ENCODE data around the gene NDRG4.

The NDRG4 gene

DNA sequence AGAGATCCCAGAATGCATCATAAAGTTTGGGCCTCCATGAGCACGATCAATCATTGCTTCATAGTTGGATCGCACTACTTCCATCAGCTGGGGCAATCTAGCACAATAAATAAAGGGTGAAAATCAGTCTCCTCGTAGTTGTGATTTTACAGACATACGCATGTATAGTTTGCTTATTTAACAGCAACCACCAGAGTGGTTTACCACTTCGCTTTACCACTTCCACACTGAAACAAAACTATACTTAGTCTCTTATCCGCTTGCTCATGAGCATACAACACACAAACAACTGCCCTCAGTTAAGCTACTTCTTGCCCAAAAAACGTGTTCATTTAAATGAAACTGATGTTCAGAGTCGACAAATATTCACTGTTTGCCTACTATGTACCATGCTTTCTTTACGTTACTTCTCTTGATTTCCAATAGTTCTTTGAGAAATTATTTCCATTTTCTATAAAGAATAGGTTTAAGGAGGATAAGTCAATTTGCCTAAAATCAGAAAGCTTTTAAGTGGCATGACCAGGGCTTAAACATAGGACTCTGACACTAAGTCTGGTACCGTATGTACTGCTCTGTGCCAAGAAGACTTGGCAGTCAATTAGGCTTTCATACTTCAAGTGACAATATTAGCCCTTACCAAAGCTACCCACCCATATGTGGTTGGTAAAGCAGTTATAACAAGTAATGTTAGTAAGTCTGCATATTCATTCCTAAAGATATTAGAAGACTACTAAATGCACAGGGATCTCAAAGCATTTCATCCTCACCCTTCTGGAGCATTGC is 37.4 kb downstream of the NDRG4 start:
- Histone ChIP-seq H2AFZ (ENCODE audit: low read length) (no peak overlapping the region), H3K4me2 (ENCODE audit: low read depth, low read length, poor library complexity, severe bottlenecking) (no peak overlapping the region), H3F3A (ENCODE audit: low read depth) (no peaks in the 10 kb centered on the region), H3K9me3 (ENCODE audit: insufficient read depth, low read depth, low read length) (no peaks in the 10 kb centered on the region), H3K36me3 (ENCODE audit: insufficient read depth, low read length) (peaks cover 98% of the 10 kb centered on the region), H4K20me1 (ENCODE audit: insufficient read depth, low read length, poor library complexity, severe bottlenecking) (no peaks in the 10 kb centered on the region), H3K9ac (ENCODE audit: low read depth, low read length, poor library complexity, severe bottlenecking) (no peak overlapping the region), H3K9me2 (replicated peaks; ENCODE audit: low read depth, low read length) (no peaks in the 10 kb centered on the region), H3K4me1 (ENCODE audit: insufficient read depth, low read length, poor library complexity, severe bottlenecking) (no peaks in the 10 kb centered on the region), H3K27me3 (ENCODE audit: insufficient read depth, low read length, poor library complexity, severe bottlenecking) (no peaks in the 10 kb centered on the region), H3K4me3 (ENCODE audit: low read length, poor library complexity, severe bottlenecking) (no peak overlapping the region), H3K79me2 (ENCODE audit: insufficient read depth, low read length) (no peaks in the 10 kb centered on the region)
- TF ChIP-seq EZH2phosphoT487 (IDR thresholded peaks at IDR 0.05; ENCODE audit: borderline replicate concordance) = no peak
- TF ChIP-seq, protein P1, sequence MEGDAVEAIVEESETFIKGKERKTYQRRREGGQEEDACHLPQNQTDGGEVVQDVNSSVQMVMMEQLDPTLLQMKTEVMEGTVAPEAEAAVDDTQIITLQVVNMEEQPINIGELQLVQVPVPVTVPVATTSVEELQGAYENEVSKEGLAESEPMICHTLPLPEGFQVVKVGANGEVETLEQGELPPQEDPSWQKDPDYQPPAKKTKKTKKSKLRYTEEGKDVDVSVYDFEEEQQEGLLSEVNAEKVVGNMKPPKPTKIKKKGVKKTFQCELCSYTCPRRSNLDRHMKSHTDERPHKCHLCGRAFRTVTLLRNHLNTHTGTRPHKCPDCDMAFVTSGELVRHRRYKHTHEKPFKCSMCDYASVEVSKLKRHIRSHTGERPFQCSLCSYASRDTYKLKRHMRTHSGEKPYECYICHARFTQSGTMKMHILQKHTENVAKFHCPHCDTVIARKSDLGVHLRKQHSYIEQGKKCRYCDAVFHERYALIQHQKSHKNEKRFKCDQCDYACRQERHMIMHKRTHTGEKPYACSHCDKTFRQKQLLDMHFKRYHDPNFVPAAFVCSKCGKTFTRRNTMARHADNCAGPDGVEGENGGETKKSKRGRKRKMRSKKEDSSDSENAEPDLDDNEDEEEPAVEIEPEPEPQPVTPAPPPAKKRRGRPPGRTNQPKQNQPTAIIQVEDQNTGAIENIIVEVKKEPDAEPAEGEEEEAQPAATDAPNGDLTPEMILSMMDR (conservative IDR thresholded peaks at IDR 0.05; ENCODE audit: low read length) = no peak

DNA sequence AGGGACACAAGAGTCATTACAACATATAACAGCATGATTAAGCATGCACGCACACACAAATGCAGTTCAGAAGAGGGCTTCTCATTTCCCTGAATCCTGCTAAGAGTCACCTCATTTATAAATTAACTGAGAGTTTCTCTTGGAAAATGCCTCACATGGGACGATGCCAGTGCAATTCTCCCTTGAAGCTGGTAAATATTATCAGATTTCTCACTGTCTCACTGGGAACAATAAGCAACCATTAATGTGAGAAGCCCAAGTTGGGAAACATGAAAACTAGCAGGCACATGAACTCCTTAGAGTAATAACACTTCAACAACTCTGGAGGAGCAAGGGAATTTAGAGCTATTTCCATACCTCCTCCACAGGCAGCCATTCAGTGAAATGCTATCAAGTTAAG is 41.8 kb downstream of the NDRG4 start:
- Histone ChIP-seq H3K9ac (ENCODE audit: low read depth, low read length, poor library complexity, severe bottlenecking) (no peak overlapping the region), H3K4me2 (ENCODE audit: low read depth, low read length, poor library complexity, severe bottlenecking) (no peak overlapping the region), H3K9me2 (replicated peaks; ENCODE audit: low read depth, low read length) (no peaks in the 10 kb centered on the region), H3K4me1 (ENCODE audit: insufficient read depth, low read length, poor library complexity, severe bottlenecking) (no peaks in the 10 kb centered on the region), H3K27me3 (ENCODE audit: insufficient read depth, low read length, poor library complexity, severe bottlenecking) (no peaks in the 10 kb centered on the region), H2AFZ (ENCODE audit: low read length) (no peak overlapping the region), H4K20me1 (ENCODE audit: insufficient read depth, low read length, poor library complexity, severe bottlenecking) (peaks cover 2% of the 10 kb centered on the region), H3F3A (ENCODE audit: low read depth) (no peaks in the 10 kb centered on the region), H3K4me3 (ENCODE audit: low read length, poor library complexity, severe bottlenecking) (no peak overlapping the region), H3K79me2 (ENCODE audit: insufficient read depth, low read length) (no peaks in the 10 kb centered on the region), H3K9me3 (ENCODE audit: insufficient read depth, low read depth, low read length) (no peaks in the 10 kb centered on the region), H3K36me3 (ENCODE audit: insufficient read depth, low read length) (peaks cover 98% of the 10 kb centered on the region)
- TF ChIP-seq EZH2phosphoT487 (IDR thresholded peaks at IDR 0.05; ENCODE audit: borderline replicate concordance) = no peak
- TF ChIP-seq, protein P1 (conservative IDR thresholded peaks at IDR 0.05; ENCODE audit: low read length) = no peak

DNA sequence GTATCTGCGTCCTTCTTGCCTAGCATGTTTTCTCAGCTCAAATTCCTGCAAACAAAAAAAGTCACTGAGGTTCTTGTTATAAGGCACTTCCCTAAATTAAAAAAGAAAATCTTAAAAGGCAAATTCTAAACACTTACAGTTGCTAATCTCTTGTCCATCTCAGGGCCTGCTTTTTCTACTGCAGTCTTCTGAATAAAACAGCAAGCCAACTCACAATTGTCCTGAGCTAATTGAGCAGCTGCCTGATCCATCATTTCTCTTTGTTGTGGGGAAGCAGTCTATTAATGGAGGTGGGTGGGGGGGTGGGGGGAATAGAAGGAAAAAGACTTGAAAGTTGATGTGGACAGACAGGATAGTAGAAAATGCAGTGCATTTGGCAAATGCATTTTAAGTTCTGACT is 42.3 kb downstream of the NDRG4 start:
- no peak overlapping the region for H3K4me2 ChIP-seq (ENCODE audit: low read depth, low read length, poor library complexity, severe bottlenecking)
- no peaks in the 10 kb centered on the region for H3F3A ChIP-seq (ENCODE audit: low read depth)
- peaks cover 4% of the 10 kb centered on the region for H4K20me1 ChIP-seq (ENCODE audit: insufficient read depth, low read length, poor library complexity, severe bottlenecking)
- no peaks in the 10 kb centered on the region for H3K9me3 ChIP-seq (ENCODE audit: insufficient read depth, low read depth, low read length)
- H3K4me3 ChIP-seq (ENCODE audit: low read length, poor library complexity, severe bottlenecking) = no peak overlapping the region
- no peaks in the 10 kb centered on the region for H3K9me2 ChIP-seq (replicated peaks; ENCODE audit: low read depth, low read length)
- no peaks in the 10 kb centered on the region for H3K27me3 ChIP-seq (ENCODE audit: insufficient read depth, low read length, poor library complexity, severe bottlenecking)
- H3K4me1 ChIP-seq (ENCODE audit: insufficient read depth, low read length, poor library complexity, severe bottlenecking) = no peaks in the 10 kb centered on the region
- no peaks in the 10 kb centered on the region for H3K79me2 ChIP-seq (ENCODE audit: insufficient read depth, low read length)
- H2AFZ ChIP-seq (ENCODE audit: low read length) = no peak overlapping the region
- H3K36me3 ChIP-seq (ENCODE audit: insufficient read depth, low read length) = peaks cover 98% of the 10 kb centered on the region
- no peak overlapping the region for H3K9ac ChIP-seq (ENCODE audit: low read depth, low read length, poor library complexity, severe bottlenecking)
- no peak for TF ChIP-seq EZH2phosphoT487 (IDR thresholded peaks at IDR 0.05; ENCODE audit: borderline replicate concordance)
- TF ChIP-seq, protein P1 (conservative IDR thresholded peaks at IDR 0.05; ENCODE audit: low read length) = no peak
